Stimulated activated CD4-positive, alpha-beta T cell treated with anti-CD3 and anti-CD28 coated beads, Interleukin-1b, Interleukin-23, amount 100 ng/mL, for 4 hours (primary cell): ENCODE data around the gene GREB1.

ENCODE experiments used
- DNase-seq, 2 donors: peaks; one replicate each; pipeline ENCODE4 v3.0.0-alpha.2; 2020; ENCODE audit warnings: low read depth in 2 of 2

GREB1 gene

GRCh38 chr2:11512431-11512830 is 21.4 kb upstream of the GREB1 start:
- DNase-seq, result no peak

- DNase-seq, result no peak
Measured at GRCh38 chr2:11513319-11513718, 20.5 kb upstream of the GREB1 start.

- no peak for DNase-seq
Measured at GRCh38 chr2:11514081-11514730, 19.6 kb upstream of the GREB1 start.

GRCh38 chr2:11514904-11515303 is 18.9 kb upstream of the GREB1 start:
- DNase-seq, result no peak

DNA sequence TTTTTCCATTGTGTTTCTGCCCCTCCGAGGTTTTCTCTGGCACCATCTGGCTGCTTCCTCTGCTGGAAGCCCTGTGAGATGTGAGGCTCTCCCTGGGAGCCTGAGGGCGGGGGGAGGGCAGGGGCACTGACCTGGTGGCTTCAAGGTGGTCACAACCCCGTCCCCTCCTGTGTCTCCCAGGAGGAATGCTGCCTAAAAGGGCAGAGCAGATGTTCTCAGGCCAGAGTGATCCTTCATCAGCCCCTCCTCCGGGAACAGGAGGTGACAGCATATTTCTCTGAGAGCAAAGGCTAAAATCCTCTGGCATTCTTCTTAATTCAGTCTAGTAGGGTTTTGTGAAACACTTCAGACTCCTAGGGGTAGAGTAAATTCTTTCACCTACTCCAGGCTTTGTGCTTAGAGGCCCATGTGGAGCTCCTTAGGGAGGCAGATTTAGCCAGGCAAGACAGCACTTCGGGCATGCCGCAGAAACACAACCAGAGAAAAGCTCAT is 18.3 kb upstream of the GREB1 start:
- no peak for DNase-seq

DNA sequence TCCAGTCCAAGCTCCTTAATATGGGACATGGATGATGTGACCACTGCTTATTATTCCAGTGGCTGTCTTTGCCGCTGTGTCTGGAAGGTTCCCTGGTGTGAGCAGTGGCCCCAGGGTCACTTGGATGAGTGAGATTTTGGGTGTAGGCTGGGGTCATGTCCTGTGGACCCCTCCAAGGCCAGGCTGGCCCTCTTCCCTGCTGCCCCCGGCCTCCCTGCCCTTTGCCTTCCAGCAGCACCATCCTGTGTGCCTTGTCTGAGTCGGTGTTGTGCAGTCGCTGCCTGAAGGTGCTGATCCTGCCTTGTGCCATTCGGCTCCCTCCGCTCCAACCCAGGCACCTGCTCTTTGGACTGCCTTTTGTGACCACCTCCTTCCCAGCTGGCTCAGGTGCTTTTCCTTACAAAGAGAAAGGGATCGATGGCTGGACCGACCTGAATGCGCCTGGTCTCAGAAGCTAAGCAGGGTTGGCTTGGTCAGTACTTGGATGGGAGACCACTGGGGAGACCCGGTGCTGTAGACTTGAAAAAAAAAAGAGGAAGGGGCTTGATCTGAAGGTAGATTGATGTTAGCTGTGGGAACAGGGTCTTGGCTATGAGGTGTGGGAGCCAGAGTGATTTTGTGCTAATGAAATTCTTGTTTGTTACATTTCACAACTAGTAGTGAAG is 16.7 kb upstream of the GREB1 start:
- no peak for DNase-seq

DNA sequence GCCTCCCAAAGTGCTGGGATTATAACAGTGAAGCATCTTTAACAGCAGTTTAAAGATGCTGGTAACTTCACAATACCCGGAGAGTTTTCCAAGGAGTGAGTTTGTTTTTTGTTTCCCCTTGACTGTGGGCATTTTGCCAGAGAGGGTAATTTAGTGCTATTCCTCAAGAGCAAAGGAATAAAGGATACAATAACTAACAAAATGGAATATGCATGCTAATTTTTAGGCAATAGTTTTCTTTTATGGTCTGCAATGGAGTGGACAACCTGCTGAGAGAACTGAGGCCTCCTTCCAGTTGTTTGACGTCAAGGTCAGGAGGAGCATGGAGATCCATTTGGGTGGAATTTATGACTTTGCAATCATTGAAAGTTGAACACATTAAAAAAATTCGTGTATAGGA is 15.9 kb upstream of the GREB1 start:
- DNase-seq, result no peak

GRCh38 chr2:11520092-11520693 is 13.7 kb upstream of the GREB1 start:
- no peak for DNase-seq

- no peak for DNase-seq
Measured at GRCh38 chr2:11521775-11522174, 12.1 kb upstream of the GREB1 start.

DNA sequence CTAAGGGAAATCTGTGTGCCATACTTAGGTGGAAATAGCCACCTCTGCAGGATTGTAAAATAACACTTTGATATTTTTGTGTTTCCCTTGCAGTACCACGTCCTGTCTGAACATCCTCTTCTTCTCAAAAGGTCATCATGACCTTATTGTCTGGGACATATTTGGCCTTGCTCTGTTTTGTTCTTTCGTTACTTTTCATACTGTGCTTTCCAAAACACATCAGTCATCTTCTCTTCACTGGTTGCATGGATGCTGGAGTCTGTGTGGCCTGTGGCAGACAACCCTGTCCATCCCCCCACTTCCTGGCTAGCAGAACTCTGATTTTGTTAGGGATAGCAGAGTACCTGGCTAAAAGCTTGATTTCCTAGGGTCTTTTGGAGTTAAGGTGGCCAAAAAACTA is 9.4 kb upstream of the GREB1 start:
- no peak for DNase-seq

GRCh38 chr2:11525762-11526161 is 8.1 kb upstream of the GREB1 start:
- DNase-seq, result no peak

DNA sequence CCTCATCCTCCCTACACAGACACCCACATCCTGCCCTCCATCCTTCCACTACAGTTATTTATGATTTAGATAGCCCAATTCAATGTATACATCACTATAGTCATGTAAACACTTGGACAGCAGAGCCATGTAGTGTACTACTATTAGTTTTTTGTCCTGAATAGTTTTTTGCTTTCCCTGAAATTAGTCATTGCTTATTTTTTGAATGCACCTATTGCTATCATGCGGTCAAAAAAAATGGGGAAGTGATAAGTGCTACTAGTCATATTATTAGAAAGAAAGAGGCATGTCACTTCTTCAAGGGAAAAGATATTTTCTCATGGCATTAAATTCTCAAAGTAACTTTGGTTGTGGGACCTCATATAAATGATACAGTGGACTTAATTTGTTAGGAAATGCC is 6.8 kb upstream of the GREB1 start:
- DNase-seq, result no peak

GRCh38 chr2:11528228-11528627 is 5.6 kb upstream of the GREB1 start:
- DNase-seq, result no peak

- DNase-seq, result no peak
Measured at GRCh38 chr2:11530864-11531465, 2.9 kb upstream of the GREB1 start.

DNA sequence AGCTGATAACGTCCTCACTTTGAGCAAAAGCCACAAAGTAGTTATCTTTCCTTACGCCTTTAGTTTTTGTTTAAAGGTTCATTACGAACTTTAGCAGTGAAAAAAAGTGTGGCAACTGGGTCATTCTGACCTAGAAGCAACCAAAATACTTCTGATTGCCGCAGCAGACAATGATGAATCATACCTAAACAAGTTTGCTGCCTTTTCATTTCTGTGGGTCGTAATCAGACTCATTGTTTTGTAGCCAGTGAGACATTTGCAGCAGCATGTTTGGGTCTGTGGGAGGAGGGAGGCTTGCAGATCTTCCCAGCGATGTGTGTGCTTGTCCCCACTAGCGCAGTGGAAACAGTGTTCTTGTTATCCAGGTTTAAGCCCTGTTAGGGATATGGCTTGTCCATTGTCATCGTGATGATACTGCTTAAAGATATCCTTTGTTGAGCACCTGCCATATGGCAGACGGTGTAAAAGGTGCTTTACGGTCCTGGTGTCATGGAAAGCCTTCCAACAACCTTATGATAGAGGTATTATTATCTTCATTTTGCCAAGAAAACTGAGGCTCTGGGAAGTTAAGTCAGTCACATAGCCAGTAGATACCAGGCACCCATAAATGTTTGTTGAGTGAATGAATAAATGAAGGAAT is 1.3 kb upstream of the GREB1 start:
- DNase-seq, result no peak

GRCh38 chr2:11534071-11534745 is 363 bp downstream of the GREB1 start:
- no peak for DNase-seq

DNA sequence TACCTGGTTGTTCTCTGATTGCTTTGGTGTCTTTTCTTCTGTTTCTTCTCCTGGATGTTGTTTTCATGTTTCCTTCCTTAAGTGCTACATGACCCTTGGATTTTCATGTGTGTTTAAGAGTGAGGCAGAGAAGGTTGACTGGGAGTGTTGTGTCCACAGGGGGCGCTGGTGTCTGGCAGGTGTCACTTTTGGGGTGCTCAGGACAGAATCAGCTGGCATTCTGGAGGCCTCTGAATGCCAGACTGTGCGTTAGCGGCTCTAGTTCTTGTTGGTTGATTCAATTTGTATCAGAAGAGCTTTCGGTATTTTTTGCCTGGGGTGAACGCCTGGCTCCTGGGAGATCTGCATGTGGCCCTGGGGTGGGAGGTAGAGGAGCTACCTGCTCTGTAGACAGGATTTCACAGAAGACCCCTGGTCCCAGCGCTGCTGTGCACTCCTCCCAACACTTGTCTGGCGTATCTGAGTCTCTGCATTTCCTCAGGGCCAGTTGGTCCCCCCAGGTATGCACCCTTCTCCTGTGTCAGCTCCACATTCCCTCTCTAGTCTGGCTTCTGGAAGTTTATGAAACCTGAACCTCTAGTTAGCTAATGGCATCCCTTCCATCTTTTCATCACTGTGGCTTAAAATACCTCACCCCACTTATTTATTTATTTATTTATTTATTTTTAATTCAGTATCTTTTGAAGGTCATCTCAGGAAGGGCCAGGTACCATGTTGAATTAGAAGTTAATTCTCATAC is 1.1 kb downstream of the GREB1 start:
- DNase-seq, result no peak

GRCh38 chr2:11535899-11536344 is 2.1 kb downstream of the GREB1 start:
- no peak for DNase-seq

DNA sequence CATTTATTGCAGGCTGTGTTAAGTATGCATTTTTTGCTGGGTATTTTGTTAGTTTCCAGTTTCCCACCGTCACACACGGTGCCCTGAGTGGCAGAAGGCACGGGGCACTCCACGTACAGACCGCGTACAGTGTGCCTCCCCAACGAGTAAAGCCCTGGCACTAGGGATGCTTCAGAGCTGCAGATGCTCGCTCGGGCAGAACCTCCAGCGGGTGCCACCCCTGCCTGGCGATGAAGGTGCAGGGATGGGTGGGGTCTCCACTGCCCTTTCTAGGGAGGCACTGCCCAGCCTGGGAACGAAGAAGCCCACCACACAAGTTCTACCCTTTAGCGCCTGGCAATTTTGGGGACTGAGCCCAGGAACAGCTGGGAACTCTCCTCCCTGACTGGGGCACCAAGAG is 4.1 kb downstream of the GREB1 start:
- no peak for DNase-seq

- DNase-seq, result no peak
Measured at GRCh38 chr2:11539317-11540147, 5.7 kb downstream of the GREB1 start.
